TTC549 (cell line): Measurements from ENCODE around the gene PRPF19.

ENCODE experiments used
- FAIRE-seq: peaks from 2 replicates; lab custom pipeline; 2012; peaks lifted over from hg19 to GRCh38; lab: Jason Lieb, UNC

Gene PRPF19

DNA sequence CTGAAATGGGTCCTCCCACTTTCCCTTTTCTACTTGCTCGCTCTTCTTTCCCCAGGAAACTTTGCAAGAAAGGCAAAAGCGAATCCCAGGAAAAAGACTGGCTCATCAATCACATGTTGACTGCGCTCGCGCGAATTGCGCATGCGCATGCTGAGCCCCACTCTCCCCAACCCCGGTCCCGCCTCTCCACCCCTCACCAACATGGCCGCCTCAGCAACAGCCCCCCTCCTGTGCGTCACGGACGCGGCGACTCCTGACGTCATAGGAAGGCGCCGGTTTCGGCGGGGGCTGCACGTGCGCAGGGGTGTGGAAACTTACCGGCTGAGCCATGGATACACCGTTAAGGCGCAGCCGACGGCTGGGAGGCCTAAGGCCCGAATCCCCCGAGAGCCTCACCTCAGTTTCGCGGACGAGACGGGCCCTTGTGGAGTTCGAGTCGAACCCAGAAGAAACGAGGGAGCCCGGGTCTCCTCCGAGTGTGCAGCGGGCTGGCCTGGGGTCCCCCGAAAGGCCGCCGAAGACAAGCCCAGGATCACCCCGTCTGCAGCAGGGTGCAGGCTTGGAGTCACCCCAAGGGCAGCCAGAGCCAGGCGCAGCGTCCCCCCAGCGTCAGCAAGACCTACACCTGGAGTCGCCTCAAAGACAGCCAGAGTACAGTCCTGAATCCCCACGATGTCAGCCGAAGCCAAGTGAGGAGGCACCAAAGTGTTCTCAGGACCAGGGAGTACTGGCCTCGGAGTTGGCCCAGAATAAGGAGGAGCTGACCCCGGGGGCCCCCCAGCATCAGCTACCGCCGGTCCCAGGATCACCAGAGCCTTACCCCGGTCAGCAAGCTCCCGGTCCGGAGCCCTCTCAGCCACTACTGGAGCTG lies 64.4 kb downstream of the PRPF19 start, which contains the start of gene CCDC86:
Gene CCDC86 (plus strand): TSS at position 317 of the 871 bp plus-strand sequence. CDS start 12 bp downstream, at position 329.
- peak; percentile 65 for FAIRE-seq
